HG02970 (cell line): ENCODE measurements around the gene SSUH2.
"Not testable (repeated sequence)": the region's sequence is repeated elsewhere in the genome, so short reads cannot be mapped to it uniquely, and the experiment has no call there.

Source experiments
- ATAC-seq: cut with Tn5 transposase; IDR thresholded peaks from one replicate; pipeline ENCODE4 v1.9.1; 2021; ENCODE audit warnings: mild to moderate bottlenecking, moderate library complexity, moderate number of reproducible peaks; ENCODE audit not compliant: unreplicated experiment, low FRiP score

SSUH2 gene

DNA sequence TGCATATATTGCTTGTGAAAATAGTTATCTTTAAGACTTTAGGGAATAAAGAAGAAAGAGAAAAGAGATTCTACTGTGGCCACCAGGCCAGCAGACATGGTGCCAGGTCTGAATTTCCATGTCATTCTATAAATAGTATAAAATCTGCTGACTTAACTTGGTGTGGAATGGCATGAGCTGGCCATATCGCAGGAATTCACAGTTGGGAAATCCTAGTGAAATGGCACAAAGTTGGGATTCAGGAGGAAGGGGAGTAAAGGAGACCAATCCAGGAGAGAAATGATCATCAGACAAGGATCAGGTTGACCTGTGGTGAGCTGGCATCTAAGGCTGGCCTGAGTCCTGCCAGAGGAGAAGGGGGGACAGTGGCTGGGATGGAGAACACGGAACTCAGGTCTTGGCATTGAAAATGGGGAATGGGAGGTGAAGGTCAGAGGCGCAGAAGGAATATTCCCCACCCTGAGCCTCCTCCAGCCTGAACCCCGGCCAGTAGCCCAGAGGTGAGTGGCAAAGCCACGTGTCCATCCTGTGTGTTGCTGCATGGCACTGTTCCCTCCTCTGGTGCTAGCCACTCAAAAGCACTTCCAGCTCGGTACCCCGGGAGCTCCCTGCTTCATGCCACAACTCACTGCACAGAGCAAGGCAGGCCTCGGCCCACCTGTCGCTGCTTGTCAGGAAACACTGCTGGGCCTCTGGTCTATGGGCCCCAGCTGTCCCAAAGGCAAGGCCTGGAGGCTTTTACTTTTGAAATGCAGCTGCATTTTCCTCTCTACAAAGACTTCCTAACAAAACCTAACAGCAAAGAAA is 51.4 kb downstream of the SSUH2 start:
- no peak for ATAC-seq

DNA sequence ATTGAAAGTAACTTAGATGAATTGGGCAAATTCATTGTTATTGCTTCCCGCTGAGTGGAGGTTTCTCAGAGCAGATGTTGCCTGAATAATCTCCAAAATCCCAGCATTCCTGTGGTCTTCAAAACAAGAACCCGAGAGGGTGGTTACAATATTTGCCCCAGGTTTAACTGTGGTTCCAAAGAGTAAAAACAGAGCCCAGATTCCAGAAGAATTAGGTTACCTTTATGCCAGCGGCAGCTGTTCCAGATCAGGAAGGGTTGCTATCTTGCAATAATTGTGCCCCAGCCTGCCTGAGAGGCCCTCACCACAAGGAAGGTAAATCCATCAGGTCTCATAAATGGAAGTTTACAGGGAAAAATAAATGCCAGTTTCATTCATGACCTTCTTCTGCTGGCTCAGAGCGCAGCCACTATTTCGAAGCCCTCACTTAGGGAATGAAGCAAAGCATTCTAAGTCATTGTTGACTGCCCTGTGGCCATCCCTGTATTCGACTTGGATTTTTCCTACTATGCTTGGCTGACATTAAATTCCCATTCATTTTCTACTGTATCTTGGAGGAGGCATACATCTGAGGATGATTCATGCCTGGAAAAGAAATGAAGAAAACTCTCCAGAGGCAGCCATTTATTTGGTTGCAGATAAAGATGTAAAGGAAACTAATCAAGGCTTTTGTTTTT is 54.6 kb downstream of the SSUH2 start:
- ATAC-seq, result no peak

DNA sequence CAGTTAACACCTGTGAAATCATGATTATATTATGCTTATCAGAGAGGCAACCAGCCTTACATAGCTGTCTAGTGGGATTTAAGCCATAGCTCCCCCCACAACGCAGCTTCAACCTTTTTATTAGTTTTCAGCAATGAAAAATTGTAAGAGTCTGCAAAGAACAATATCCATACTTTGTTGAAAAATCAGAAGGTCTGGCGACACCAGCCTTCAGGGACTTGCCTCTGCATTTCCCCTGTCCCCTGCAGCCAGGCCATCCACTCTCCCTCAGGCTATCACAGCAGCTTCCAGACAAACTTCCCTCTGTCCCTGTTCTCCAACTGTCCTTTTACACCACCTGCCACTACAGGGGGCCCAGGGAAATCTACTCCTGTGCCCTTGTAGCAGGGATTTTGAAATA is 59.9 kb downstream of the SSUH2 start:
- ATAC-seq, result no peak

DNA sequence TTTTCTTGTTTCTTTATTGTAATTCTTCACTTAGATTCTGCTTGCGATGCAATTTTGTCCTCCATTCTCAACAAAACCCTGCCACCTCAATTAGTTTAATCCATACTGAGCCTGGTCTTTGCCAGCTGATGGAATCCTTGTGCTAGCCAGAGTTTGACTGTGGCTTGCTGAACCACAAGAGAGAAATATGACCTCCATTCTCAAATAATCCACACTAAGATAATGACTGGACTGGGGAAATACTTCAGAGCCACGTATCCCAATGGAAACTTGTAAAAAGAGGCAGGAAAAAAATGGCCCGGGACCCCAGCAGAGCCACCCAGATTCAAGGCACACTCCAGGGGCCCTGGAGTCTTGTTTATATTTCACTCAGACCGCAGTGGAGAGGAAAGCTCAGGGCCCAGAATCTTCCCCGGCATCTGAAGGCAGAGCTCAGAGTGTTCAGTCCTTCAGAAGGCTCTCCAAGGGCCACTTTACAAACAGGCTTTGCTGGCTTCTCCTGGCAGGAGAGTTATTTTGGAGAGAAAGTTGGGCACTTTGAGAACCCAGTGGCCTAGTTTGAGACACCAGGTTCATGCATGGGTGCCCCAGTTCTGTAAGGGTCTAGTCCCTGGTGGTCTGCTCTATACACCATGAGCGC is 62.7 kb downstream of the SSUH2 start:
- ATAC-seq, result no peak

DNA sequence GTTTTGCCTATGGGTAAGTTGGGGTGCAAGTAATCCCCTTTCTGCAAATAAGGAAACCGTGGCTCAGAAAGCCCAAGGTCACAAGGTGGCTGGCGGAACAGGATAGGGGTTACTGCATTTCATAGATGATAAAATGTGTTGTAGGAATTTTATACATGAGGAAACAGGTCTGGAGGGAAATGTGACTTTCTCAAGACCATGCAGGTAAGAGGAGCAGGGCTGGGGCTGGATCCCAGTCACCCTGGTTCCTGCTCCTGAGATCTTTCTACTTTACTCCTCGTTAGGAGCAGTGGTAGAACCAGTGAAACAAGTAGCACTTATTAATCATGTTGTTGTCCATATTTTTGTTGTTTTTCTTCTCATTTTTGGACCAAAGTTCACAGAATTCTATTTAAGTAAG is 63.2 kb downstream of the SSUH2 start:
- no peak for ATAC-seq

DNA sequence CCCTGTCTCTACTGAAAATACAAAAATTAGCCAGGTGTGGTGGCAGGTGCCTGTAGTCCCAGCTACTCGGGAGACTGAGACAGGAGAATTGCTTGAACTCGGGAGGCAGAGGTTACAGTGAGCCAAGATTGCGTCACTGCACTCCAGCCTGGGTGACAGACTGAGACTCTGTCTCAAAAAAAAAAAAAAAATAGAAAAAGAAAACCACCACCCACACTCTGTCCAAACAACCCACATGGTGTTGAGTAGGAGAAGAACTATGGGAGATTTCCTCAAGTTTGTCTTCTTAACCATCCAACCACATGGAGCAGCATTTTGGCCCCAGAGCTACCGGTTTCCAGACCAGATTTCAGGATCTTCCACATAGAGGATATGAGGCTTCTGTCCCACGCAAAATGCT is 64.2 kb downstream of the SSUH2 start:
- not testable (repeated sequence) for ATAC-seq

DNA sequence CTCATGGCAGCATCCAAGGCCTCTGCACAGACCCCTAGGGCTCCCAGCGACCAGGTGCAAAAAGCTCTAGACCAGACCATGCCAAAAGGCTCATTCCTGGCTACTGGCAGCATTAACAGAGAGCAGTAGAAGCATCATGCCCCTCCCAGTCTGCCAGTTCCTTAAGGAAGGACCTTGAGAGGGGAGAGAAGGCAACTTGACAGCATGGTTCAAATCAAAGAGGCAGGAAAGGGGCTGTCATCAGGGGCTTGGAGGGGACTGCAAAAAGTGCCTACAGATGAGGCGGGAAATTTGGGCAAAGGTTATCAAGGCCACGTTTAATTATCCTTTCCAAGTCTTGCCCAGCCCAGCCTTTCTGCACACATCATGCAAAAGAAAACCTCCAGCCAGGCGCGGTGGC is 64.7 kb downstream of the SSUH2 start:
- ATAC-seq, result no peak

DNA sequence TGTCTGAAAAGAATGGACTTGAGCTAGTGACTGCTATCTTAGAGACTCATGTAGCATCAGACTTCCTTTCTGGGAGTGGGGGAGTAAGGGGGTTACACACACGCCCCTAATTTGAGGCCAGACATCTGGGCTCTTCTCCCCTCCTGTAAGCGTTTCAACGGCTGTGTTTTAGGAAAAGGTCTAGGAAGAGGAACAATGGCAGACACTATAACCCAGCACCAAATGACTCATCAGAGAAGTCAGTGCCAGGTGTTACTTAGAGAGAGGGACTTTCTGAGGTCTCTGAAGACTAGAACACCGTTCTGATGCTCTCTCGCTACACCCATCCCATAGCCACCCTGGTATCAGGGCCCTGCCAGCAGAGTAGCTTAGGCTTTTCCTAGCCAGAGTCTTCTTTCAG is 65.5 kb downstream of the SSUH2 start:
- ATAC-seq, result peak; percentile 83

DNA sequence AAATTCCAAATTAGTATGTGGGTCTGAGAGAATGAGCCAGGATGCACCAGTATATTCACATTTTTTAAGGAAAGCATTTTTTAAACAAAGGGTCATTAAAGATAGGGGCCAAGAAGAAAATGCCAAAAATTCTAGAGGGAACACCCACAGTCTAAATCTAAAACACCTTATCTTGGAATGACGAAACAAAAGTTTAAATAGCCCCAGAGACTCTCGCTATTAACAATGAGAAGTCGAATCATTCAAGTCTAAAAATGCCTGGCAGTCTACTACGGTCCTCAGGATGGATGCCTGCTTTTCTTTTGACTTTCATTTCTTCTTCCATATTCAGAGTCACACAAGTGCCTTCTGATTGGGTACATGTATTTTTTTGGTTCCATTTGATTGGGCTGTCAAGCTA is 66.3 kb downstream of the SSUH2 start:
- ATAC-seq, result no peak

DNA sequence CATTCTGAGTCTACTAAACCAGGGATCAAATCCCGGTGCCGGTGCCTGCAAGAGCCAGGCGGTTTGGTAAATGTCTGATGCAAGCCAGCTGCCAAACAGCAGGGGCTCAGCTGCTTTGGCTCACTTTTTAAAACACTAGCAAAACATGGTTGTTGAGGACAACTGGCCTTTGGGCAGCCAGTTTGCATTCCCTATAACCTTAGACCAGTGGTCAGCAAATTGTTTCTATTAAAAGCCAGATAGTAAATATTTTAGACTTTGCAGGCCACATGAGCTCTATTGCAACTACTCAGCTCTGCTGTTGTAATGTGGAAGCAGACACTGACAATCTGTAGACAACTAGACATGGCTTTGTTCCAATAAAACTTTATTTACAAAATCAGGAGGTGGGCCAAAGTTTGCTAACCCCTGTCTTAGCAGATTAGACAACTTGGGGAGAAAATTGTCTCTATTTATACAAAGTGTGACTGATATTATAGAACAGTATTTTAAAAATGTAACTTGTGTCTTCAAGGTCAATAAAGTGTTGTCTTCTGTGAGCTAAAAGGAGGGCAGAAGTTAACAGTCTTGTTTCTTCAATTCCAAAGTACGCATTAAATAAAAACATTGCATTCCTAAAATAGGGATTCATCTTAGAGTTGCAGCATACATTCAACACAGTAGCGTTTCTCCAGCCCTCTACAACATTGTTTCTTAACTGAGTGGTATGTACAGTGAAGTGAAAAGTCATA is 67.6 kb downstream of the SSUH2 start:
- no peak for ATAC-seq

DNA sequence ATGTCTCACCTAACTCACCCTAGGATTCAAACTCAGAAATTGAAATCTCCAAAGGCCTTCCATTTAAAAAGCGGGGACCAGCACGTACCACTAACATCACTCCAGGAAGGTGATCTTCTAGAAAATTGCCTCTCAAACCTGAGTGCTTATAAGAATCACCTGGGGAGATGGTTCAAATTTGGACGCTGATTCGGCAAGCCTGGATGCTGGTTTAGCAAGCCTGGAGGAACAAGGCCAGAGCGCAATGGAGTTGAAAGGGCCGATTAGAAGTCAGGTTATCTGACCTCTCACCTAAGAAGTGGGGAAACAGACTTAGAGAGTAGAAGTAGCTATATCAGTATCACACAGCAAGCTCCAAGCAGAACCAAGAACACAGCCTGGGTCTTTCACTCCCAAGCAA is 68.2 kb downstream of the SSUH2 start:
- ATAC-seq, result no peak

DNA sequence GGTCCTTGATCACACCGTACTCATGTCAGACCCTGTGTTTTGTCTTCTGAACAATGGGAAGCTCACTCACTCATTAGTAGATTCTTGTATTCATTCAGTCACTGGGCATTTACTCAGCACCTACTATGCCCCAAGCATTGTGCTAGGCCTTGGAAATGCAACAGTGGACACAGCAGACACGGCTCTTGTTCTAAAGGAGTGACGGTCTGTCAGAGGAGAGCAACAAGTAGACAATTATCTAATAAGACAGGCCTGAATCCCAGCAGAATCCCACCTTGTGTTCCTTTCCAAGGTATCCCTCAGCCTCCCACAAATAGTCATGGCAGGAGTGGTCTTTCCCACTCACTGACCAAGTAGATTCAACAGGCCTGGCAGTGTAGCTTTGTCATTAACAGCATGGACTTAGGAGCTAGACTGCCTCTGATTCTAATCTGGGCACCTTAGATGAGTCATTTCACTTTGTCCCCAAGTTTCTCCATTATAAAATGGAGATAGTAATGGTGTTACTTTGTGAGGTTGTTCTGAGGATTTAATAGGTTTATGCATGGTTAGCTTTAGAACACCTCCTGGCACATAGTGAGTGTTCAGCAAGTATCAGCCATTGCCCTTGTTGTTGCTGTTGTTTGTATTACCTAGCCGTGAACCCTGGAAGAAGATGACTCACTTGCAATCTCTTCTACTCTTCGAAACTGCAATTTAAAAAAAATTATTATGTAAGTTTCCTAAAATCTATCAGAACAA is 69.1 kb downstream of the SSUH2 start:
- no peak for ATAC-seq

DNA sequence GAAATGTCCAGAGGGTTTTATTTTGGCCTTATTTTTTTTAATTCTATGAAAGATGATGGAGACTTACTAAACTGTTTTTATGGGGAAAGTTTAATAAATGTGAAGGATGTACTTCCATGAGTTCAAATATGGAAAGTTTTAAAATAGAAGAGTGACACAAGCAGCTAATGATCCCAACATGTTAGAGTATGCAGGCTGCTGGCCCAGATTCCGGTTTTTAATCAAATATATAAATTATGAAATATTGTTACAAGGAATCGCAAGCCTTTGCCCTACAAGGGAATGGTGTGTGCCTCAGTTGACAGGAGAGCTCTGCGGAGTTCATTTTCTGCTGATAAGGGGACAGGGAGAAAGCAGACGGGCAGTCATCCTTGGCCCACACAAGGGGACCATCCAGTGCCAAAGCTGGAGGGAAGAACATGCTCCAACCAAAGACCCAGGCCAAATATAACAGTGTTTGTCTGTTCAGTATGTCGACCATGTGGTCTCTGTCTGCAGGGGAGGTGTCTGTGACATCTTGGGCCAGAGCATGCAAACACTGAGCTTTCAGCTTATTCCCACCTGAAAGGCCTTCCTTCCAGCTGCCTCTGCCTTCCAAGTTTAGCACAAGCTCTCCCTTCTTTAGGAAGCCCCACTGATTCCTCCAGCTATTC is 69.8 kb downstream of the SSUH2 start:
- no peak for ATAC-seq

DNA sequence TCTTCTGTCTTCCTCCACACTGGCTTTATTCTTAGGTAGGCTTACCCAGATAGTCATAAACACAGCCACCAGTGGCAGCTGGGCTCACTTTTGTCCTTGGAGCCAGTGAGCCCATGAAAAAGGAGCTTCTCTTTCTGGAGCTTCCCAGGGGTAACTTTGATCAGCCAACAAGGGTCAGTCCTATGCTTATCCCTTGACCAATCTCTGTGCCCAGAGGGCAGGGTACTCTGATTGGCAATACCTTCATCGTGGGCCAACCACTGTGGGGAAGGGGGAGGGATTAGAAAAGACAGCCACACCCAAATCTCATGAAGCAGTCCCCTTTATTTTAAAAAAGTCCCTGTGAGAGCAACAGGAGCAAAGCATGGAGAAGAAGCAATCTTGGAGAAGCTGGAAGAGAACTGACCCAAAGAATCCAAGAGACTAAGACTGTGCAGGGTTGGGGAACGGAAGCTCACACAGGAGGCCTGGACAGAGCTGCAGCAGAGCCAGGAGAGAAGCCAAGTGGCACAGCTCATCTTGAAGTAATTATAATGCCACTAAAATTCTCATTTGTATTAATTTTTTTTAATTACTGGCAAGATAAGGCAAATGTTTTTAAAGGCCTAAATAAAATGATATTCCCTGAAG is 70.4 kb downstream of the SSUH2 start:
- ATAC-seq, result no peak

DNA sequence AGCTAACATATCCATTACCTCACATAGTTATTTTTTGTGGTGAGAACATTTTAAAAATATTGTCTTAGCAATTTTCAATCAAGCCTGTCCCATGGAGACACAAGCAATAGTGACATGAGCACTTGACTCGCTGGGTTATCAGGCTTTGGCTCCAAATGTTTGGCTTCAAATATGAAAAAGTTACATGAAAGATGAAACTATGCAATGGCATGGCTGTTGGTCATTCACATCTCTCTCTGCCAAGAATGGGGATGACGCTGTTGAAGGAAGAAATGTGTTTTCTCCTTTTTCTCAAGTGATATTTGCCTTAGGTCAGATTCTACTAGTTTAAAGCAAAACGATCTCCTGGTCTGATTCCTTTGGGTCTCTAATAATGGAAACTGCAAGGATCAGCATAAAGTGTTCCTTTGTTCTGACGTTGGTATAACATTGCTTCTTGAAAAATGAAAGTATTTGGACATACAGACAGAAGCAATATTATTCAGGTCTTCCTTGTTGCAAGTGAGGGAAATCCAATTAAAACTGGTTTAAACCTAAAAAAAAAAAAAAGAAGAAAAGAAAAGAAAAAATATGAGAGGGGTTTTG is 71.2 kb downstream of the SSUH2 start:
- ATAC-seq, result no peak

DNA sequence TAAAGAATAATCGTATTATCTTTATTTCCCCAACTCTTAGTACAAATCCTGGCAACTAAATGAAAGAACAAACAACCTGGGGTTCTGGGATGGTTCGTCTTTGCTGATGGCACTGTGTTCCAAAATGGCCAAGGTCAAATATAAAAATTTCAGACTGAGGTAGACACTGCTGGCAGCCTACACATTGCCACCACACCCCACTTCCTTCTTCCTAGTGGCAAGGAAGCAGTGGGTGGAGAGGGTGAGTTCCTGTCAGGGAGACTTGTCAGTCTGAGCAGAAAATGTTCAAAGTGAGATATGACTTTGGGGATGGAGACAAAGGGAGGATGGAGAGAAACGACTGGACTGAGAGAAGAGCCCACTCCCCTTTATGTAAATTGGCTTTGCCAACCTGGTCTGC is 73.3 kb downstream of the SSUH2 start:
- no peak for ATAC-seq
